ENCODE measurements around the gene GABPB2. TPM values are rescaled to one million over a fixed set of nuclear protein-coding genes. Genes with fewer than 3 reads are reported as not detected.

GABPB2 gene
- total RNA-seq, 1 experiment from 2014 or later = 6.4 TPM

GRCh38 chr1:151065089-151065645 lies 5.4 kb upstream of the GABPB2 start:
- ATAC-seq = no peak
- POLR2A ChIA-PET (ENCODE audit: unreplicated experiment) = interaction anchor here (0.6 to 0.7 kb wide), 2 partner anchors 17 to 902 kb away, joined by 4 to 5 read pairs; no protein-coding TSS in a partner anchor

GRCh38 chr1:151067185-151067584 lies 3.4 kb upstream of the GABPB2 start:
- no peak overlapping the region for H2AFZ ChIP-seq (ENCODE audit: low read length)
- ChIA-PET POLR2A (ENCODE audit: unreplicated experiment) (interaction anchor here (0.5 kb wide), 1 partner anchor 92 kb away, joined by 4 read pairs; the partner anchor contains the start of gene CERS2), CTCF (no interaction called here)
- no peak overlapping the region for H3K4me3 ChIP-seq (ENCODE audit: low read length)
- H3K27me3 ChIP-seq (ENCODE audit: low read length) = no peaks in the 10 kb centered on the region
- no peak for DNase-seq
- no peaks in the 10 kb centered on the region; the same call in 1 of the 2 replicates for H3K36me3 ChIP-seq (ENCODE audit: low read depth, low read length)
- H3K79me2 ChIP-seq (ENCODE audit: low read length) = peaks cover 43% of the 10 kb centered on the region
- no peak for ATAC-seq
- H3K4me2 ChIP-seq (ENCODE audit: low read length) = no peak overlapping the region
- peaks cover 21% of the 10 kb centered on the region for H3K4me1 ChIP-seq (ENCODE audit: insufficient read depth, low read length)
- H3K9ac ChIP-seq (ENCODE audit: low read length) = no peak overlapping the region
- H3K27ac ChIP-seq (ENCODE audit: low read length) = no peak overlapping the region
- peaks cover 16% of the 10 kb centered on the region for H3F3A ChIP-seq (ENCODE audit: low read length, unreplicated experiment)
- BruUV-seq (replicated peaks) = no TSS peak
- intact Hi-C loops (cut with micrococcal nuclease) = no loop called here
- no peaks in the 10 kb centered on the region for H3K9me3 ChIP-seq (ENCODE audit: low read length)
- H4K20me1 ChIP-seq (ENCODE audit: low read length) = no peaks in the 10 kb centered on the region
- H3K9me2 ChIP-seq (replicated peaks; ENCODE audit: low read length) = no peaks in the 10 kb centered on the region
- no peak for TF ChIP-seq EZH2 (IDR thresholded peaks at IDR 0.05; ENCODE audit: low read length, unreplicated experiment)
- TF ChIP-seq CTCF (conservative IDR thresholded peaks at IDR 0.05; ENCODE audit: low read depth, low read length) = no peak
- no peak for TF ChIP-seq EZH2phosphoT487 (IDR thresholded peaks at IDR 0.05; ENCODE audit: borderline replicate concordance, low read length)

More at GRCh38 chr1:151065089-151065645, 5.4 kb upstream of the GABPB2 start:
- H3K9me2 ChIP-seq (replicated peaks; ENCODE audit: low read length) = no peaks in the 10 kb centered on the region
- H3K9me3 ChIP-seq (ENCODE audit: low read length) = no peaks in the 10 kb centered on the region
- no peaks in the 10 kb centered on the region; the same call in 1 of the 2 replicates for H3K36me3 ChIP-seq (ENCODE audit: low read depth, low read length)
- no peak for DNase-seq
- no peaks in the 10 kb centered on the region for H4K20me1 ChIP-seq (ENCODE audit: low read length)
- peaks cover 16% of the 10 kb centered on the region for H3F3A ChIP-seq (ENCODE audit: low read length, unreplicated experiment)
- intact Hi-C loops (cut with micrococcal nuclease) = no loop called here
- TF ChIP-seq EZH2 (IDR thresholded peaks at IDR 0.05; ENCODE audit: low read length, unreplicated experiment) = no peak
- no peak for TF ChIP-seq CTCF (conservative IDR thresholded peaks at IDR 0.05; ENCODE audit: low read depth, low read length)
- no peak for TF ChIP-seq EZH2phosphoT487 (IDR thresholded peaks at IDR 0.05; ENCODE audit: borderline replicate concordance, low read length)
- H3K27me3 ChIP-seq (ENCODE audit: low read length) = no peaks in the 10 kb centered on the region
- H3K4me3 ChIP-seq (ENCODE audit: low read length) = no peak overlapping the region
- no peak overlapping the region for H3K4me2 ChIP-seq (ENCODE audit: low read length)
- H3K27ac ChIP-seq (ENCODE audit: low read length) = no peak overlapping the region
- peaks cover 64% of the 10 kb centered on the region for H3K79me2 ChIP-seq (ENCODE audit: low read length)
- H3K4me1 ChIP-seq (ENCODE audit: insufficient read depth, low read length) = peaks cover 32% of the 10 kb centered on the region
- no TSS peak for BruUV-seq (replicated peaks)
- no peak overlapping the region for H3K9ac ChIP-seq (ENCODE audit: low read length)
- H2AFZ ChIP-seq (ENCODE audit: low read length) = no peak overlapping the region
- CTCF ChIA-PET = no interaction called here

- BruUV-seq (replicated peaks) = no TSS peak
- CTCF ChIA-PET = no interaction called here
- Histone ChIP-seq H3K27me3 (ENCODE audit: low read length) (no peaks in the 10 kb centered on the region), H3K9me2 (replicated peaks; ENCODE audit: low read length) (no peaks in the 10 kb centered on the region), H3K4me2 (ENCODE audit: low read length) (no peak overlapping the region), H4K20me1 (ENCODE audit: low read length) (no peaks in the 10 kb centered on the region), H3K27ac (ENCODE audit: low read length) (peak overlapping the region; percentile 86), H3K4me1 (ENCODE audit: insufficient read depth, low read length) (peaks cover 14% of the 10 kb centered on the region), H3K79me2 (ENCODE audit: low read length) (peaks cover 27% of the 10 kb centered on the region), H3F3A (ENCODE audit: low read length, unreplicated experiment) (peaks cover 16% of the 10 kb centered on the region), H3K9ac (ENCODE audit: low read length) (no peak overlapping the region), H3K36me3 (ENCODE audit: low read depth, low read length) (no peaks in the 10 kb centered on the region; the same call in 1 of the 2 replicates), H3K4me3 (ENCODE audit: low read length) (no peak overlapping the region), H2AFZ (ENCODE audit: low read length) (no peak overlapping the region), H3K9me3 (ENCODE audit: low read length) (no peaks in the 10 kb centered on the region)
- POLR2A ChIA-PET (ENCODE audit: unreplicated experiment) = no interaction called here
- DNase-seq (no peak), ATAC-seq (no peak)
- intact Hi-C loops (cut with micrococcal nuclease) = no loop called here
- TF ChIP-seq EZH2phosphoT487 (IDR thresholded peaks at IDR 0.05; ENCODE audit: borderline replicate concordance, low read length) (no peak), CTCF (conservative IDR thresholded peaks at IDR 0.05; ENCODE audit: low read depth, low read length) (no peak), EZH2 (IDR thresholded peaks at IDR 0.05; ENCODE audit: low read length, unreplicated experiment) (no peak)
Observed at GRCh38 chr1:151069103-151069486, 1.5 kb upstream of the GABPB2 start.

Measured in PC-3 (cell line).